IMR-90 (cell line): ENCODE results near the gene SYP. TPM values are rescaled to one million over a fixed set of nuclear protein-coding genes. Genes with fewer than 3 reads are reported as not detected.
A peak's percentile ranks its signal among the peaks of the same experiment; 100 is the strongest.

Experiments
- ATAC-seq: fragments of 200-7000 bp; cut with Tn5 transposase; 2 replicates; pipeline ENCODE4 v1.9.1; 2020; ENCODE audit warnings: low read depth, mild to moderate bottlenecking, moderate library complexity
- BruUV-seq: library from RNA; stranded (reverse); fragments of 400-500 nt; replicated peaks from 2 replicates; lab custom pipeline; 2021; lab: Mats Ljungman, UMichigan
- CTCF ChIA-PET: fragments of 300-600 bp; formaldehyde crosslinking; extraction: SDS; loops from one replicate; lab custom pipeline; 2021; ENCODE audit warnings: antibody characterized with exemption; lab: Yijun Ruan, JAX
- POLR2A ChIA-PET: fragments of 300-600 bp; sonication (Branson Sonifier 250); formaldehyde crosslinking; loops from one replicate; lab custom pipeline; 2022; ENCODE audit warnings: antibody characterized with exemption; ENCODE audit not compliant: unreplicated experiment; lab: Charles Lee
- DNase-seq: peaks from one replicate; pipeline ENCODE4 v3.0.0; 2013
- H2AFZ ChIP-seq: replicated peaks from 2 replicates; pipeline ENCODE3; 2013; ENCODE audit warnings: low read length, mild to moderate bottlenecking; ENCODE audit not compliant: poor library complexity
- H2AK5ac ChIP-seq: 2 replicates; pipeline ENCODE4 v1.6.1; 2013; ENCODE audit warnings: low read depth, low read length, inconsistent platforms
- H2AK9ac ChIP-seq: replicated peaks from 2 replicates; pipeline ENCODE3; 2013; ENCODE audit warnings: mild to moderate bottlenecking, low read depth, low read length, moderate library complexity; ENCODE audit not compliant: poor library complexity
- H2BK120ac ChIP-seq: 2 replicates; pipeline ENCODE4 v1.6.1; 2013; ENCODE audit warnings: low read depth, low read length, inconsistent platforms
- H2BK15ac ChIP-seq: 3 replicates; pipeline ENCODE4 v1.6.1; 2013; ENCODE audit warnings: low read depth, low read length, inconsistent platforms
- H2BK20ac ChIP-seq: 2 replicates; pipeline ENCODE4 v1.6.1; 2013; ENCODE audit warnings: low read depth, mild to moderate bottlenecking, inconsistent platforms, low read length, moderate library complexity
- H2BK5ac ChIP-seq: 2 replicates; pipeline ENCODE4 v1.6.1; 2013; ENCODE audit warnings: mild to moderate bottlenecking, low read depth, low read length, inconsistent platforms; ENCODE audit not compliant: poor library complexity, severe bottlenecking
- H3K14ac ChIP-seq: replicated peaks from 2 replicates; pipeline ENCODE4 v1.6.1; 2013; ENCODE audit warnings: low read depth, low read length, inconsistent platforms
- H3K18ac ChIP-seq: 2 replicates; pipeline ENCODE4 v1.6.1; 2013; ENCODE audit warnings: low read depth, low read length, control low read depth
- H3K23ac ChIP-seq: 2 replicates; pipeline ENCODE4 v1.6.1; 2013; ENCODE audit warnings: low read depth, low read length, inconsistent platforms
- H3K27ac ChIP-seq: 2 replicates; pipeline ENCODE4 v1.5.1; 2013; ENCODE audit warnings: mild to moderate bottlenecking, control low read depth, low read length; ENCODE audit not compliant: insufficient read depth
- H3K27me3 ChIP-seq: 2 replicates; pipeline ENCODE4 v1.6.1; 2013; ENCODE audit warnings: low read length; ENCODE audit not compliant: control insufficient read depth, insufficient read depth
- H3K36me3 ChIP-seq: 2 replicates; pipeline ENCODE4 v1.6.1; 2013; ENCODE audit warnings: low read length, mixed read lengths; ENCODE audit not compliant: control insufficient read depth, insufficient read depth
- H3K4ac ChIP-seq: 2 replicates; pipeline ENCODE4 v1.6.1; 2013; ENCODE audit warnings: low read depth, low read length, inconsistent platforms
- H3K4me1 ChIP-seq: 2 replicates; pipeline ENCODE4 v1.6.1; 2013; ENCODE audit warnings: low read length, mixed read lengths; ENCODE audit not compliant: control insufficient read depth, insufficient read depth
- H3K4me2 ChIP-seq: 2 replicates; pipeline ENCODE4 v1.6.1; 2013; ENCODE audit warnings: low read depth, mild to moderate bottlenecking, control low read depth, low read length, moderate library complexity
- H3K4me3 ChIP-seq: 2 replicates; pipeline ENCODE4 v1.5.1; 2013; ENCODE audit warnings: low read depth, mild to moderate bottlenecking, control low read depth, low read length, moderate library complexity; ENCODE audit not compliant: insufficient read depth
- H3K56ac ChIP-seq: 2 replicates; pipeline ENCODE4 v1.6.1; 2013; ENCODE audit warnings: low read length, inconsistent platforms; ENCODE audit not compliant: insufficient read depth; ENCODE audit errors: extremely low read depth
- H3K79me1 ChIP-seq, 2 experiments: 2 replicates each; pipeline ENCODE4 v1.6.1; 2013; ENCODE audit warnings: low read length in 2 of 2, inconsistent platforms in 1 of 2, low read depth in 1 of 2
- H3K9ac ChIP-seq: 2 replicates; pipeline ENCODE4 v1.6.1; 2013; ENCODE audit warnings: low read depth, low read length, control low read depth
- H3K9me1 ChIP-seq: 2 replicates; pipeline ENCODE4 v1.6.1; 2013; ENCODE audit warnings: low read length, inconsistent platforms; ENCODE audit not compliant: insufficient read depth
- H3K9me3 ChIP-seq: 2 replicates; pipeline ENCODE4 v1.6.1; 2013; ENCODE audit warnings: low read length; ENCODE audit not compliant: control insufficient read depth, insufficient read depth
- H4K20me1 ChIP-seq: 2 replicates; pipeline ENCODE4 v1.6.1; 2013; ENCODE audit warnings: low read length, inconsistent platforms; ENCODE audit not compliant: insufficient read depth
- H4K5ac ChIP-seq: 2 replicates; pipeline ENCODE4 v1.6.1; 2013; ENCODE audit warnings: mild to moderate bottlenecking, low read depth, low read length, control low read depth
- H4K8ac ChIP-seq, 2 experiments: 2 replicates each; pipeline ENCODE4 v1.6.1; 2013; ENCODE audit warnings: low read depth in 2 of 2, low read length in 2 of 2, control low read depth in 1 of 2, inconsistent platforms in 1 of 2
- H4K91ac ChIP-seq: 2 replicates; pipeline ENCODE4 v1.6.1; 2013; ENCODE audit warnings: low read depth, low read length, inconsistent platforms; ENCODE audit not compliant: insufficient read depth
- BHLHE40 ChIP-seq: fragments of 150-350 bp; IDR thresholded peaks from 2 replicates; pipeline ENCODE4 v1.6.1; 2016; ENCODE audit warnings: mild to moderate bottlenecking, low read depth, low read length
- CEBPB ChIP-seq: IDR thresholded peaks from 2 replicates; pipeline ENCODE4 v1.6.1; 2012; ENCODE audit warnings: low read depth, low read length, improper control_type of control experiment
- CHD1 ChIP-seq: IDR thresholded peaks from 2 replicates; pipeline ENCODE4 v1.6.1; 2012; ENCODE audit warnings: low read depth, low read length, improper control_type of control experiment
- ELK1 ChIP-seq: fragments of 150-350 bp; IDR thresholded peaks from 2 replicates; pipeline ENCODE4 v1.6.1; 2016; ENCODE audit warnings: low read depth, mild to moderate bottlenecking, low read length, moderate library complexity, borderline replicate concordance
- FOS ChIP-seq: fragments of 150-350 bp; IDR thresholded peaks from 2 replicates; pipeline ENCODE4 v1.6.1; 2016; ENCODE audit warnings: low read depth, low read length
- MAZ ChIP-seq: IDR thresholded peaks from 2 replicates; pipeline ENCODE4 v1.6.1; 2012; ENCODE audit warnings: low read depth, mild to moderate bottlenecking, low read length, improper control_type of control experiment, moderate library complexity, borderline replicate concordance
- MXI1 ChIP-seq: IDR thresholded peaks from 2 replicates; pipeline ENCODE4 v1.6.1; 2012; ENCODE audit warnings: low read depth, mild to moderate bottlenecking, low read length, moderate library complexity, borderline replicate concordance
- RAD21 ChIP-seq: IDR thresholded peaks from 2 replicates; pipeline ENCODE4 v1.6.1; 2012; ENCODE audit warnings: low read length, improper control_type of control experiment
- RCOR1 ChIP-seq: IDR thresholded peaks from 2 replicates; pipeline ENCODE4 v1.6.1; 2012; ENCODE audit warnings: mild to moderate bottlenecking, low read length, improper control_type of control experiment; ENCODE audit not compliant: insufficient replicate concordance
- RFX5 ChIP-seq: IDR thresholded peaks from 2 replicates; pipeline ENCODE4 v1.8.0; 2012; ENCODE audit warnings: low read depth, mild to moderate bottlenecking, low read length, moderate library complexity
- SMC3 ChIP-seq: fragments of 150-350 bp; IDR thresholded peaks from 2 replicates; pipeline ENCODE4 v1.6.1; 2016; ENCODE audit warnings: low read depth, mild to moderate bottlenecking, antibody characterized with exemption, low read length, moderate library complexity
- WGBS, 2 experiments: methylation state at CpG; one replicate each; pipeline versions ENCODE4 v1.1.5 to v1.1.7; 2013; ENCODE audit warnings: missing lambda C conversion rate in 2 of 2; ENCODE audit not compliant: insufficient read length in 1 of 2; ENCODE audit errors: extremely low coverage in 2 of 2; 5-methylcytosine and 5-hydroxymethylcytosine counted together
- dilution Hi-C: fragments of 300-500 bp; cut with HindIII; formaldehyde crosslinking; loops from one replicate; pipeline ENCODE4 v1.14.3; 2018; ENCODE audit warnings: low sequenced_read_pairs; ENCODE audit not compliant: unreplicated experiment
- in situ Hi-C: fragments of 300-500 bp; cut with MboI; formaldehyde crosslinking; loops from 3 replicates; pipeline ENCODE4 v1.14.3; 2019; ENCODE audit warnings: low sequenced_read_pairs, inconsistent platforms, mixed read lengths
- intact Hi-C: fragments of 100-400 bp; cut with micrococcal nuclease; formaldehyde crosslinking; loops from 2 replicates; pipeline ENCODE4 v1.10.0; 2022
- polyA plus RNA-seq, 3 experiments: library from polyadenylated mRNA; depleted of rRNA; stranded (reverse); fragments of >200 nt; gene quantifications; 2 replicates each; pipeline ENCODE4 v1.2.3, GENCODE V29; 2012; ENCODE audit warnings: low replicate concordance in 1 of 3
- total RNA-seq: library from RNA; depleted of rRNA; stranded (reverse); fragments of >200 nt; gene quantifications from 2 replicates; pipeline ENCODE4 v1.2.3, GENCODE V29; 2012
- TF ChIP-seq, protein P1 (sequence below): conservative IDR thresholded peaks from 2 replicates; pipeline ENCODE4 v1.5.1; 2012; ENCODE audit warnings: mild to moderate bottlenecking, low read depth, low read length, improper control_type of control experiment

The SYP gene
- total and polyA plus RNA-seq, 2 of the 4 experiments (the other 2 are of a cell fraction): under 0.01 to 0.05 TPM

DNA sequence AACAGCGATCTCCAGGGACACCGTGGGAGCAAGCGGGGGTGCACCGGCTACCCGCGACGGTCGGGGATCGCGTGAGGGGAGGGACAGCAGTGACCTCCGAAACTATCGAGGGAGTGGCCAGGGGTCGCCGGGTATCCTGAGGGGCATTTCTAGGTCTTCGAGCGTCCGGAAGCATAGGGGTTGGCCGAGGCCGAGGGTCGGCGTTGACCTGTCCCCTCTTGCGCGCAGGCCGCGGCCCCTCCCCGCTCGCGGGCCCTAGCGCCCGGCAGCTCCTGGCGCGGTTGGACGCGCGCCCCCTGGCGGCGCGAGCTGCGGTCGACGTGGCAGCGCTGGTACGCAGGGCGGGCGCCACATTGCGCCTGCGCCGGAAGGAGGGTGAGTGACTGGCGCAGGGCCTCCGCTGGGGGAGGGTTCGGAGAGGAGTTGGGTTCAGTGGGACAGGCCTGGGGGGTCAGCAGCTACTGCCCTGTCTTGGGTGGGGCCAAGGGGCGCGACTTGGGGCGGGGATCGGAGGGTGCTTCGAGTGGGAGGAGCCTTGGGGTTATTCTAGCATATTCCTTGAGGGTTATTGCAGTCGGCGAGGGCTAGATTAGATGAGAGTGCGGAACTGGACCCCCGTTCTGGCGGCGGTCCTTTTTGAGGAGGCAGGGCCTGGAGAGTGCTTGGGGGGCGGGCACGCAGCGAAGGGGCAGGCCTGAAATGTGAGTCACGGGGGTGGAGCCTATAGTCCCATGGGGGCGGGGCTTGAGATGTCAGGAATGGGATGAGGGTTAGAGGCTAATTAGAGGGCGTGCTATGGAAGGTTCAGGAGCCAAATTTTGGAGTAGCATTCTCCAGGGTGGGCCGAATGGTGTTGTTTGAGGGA is 36.2 kb downstream of the SYP start:
- dilution Hi-C loops: no loop called here
- DNase-seq (peak; percentile 73), ATAC-seq (peak; percentile 80)
- Histone ChIP-seq H2BK15ac (peak overlapping the region; percentile 14; the same call in 1 of the 3 replicates), H3K23ac (no peak overlapping the region), H3K9me3 (no peaks in the 10 kb centered on the region), H3K9ac (peak overlapping the region; percentile 75), H2AK9ac (peak overlapping the region; percentile 94), H3K4me1 (peaks cover 9% of the 10 kb centered on the region), H4K91ac (peak overlapping the region; percentile 86), H3K4ac (peak overlapping the region; percentile 80), H3K4me2 (peak overlapping the region; percentile 84), H2BK120ac (peak overlapping the region; percentile 54), H3K36me3 (no peaks in the 10 kb centered on the region), H3K27me3 (no peaks in the 10 kb centered on the region; the same call in 1 of the 2 replicates), H3K4me3 (peak overlapping the region; percentile 46), H4K20me1 (no peaks in the 10 kb centered on the region), H2AFZ (peak overlapping the region; percentile 91), H3K14ac (peak overlapping the region; percentile 79; the same call in 1 of the 2 replicates), H3K79me1 (no peaks in the 10 kb centered on the region), H4K8ac (peak overlapping the region; percentile 95 to 97), H2BK5ac (peak overlapping the region; percentile 94), H3K27ac (peak overlapping the region; percentile 93), H3K9me1 (no peaks in the 10 kb centered on the region), H3K18ac (peak overlapping the region; percentile 77), H4K5ac (peak overlapping the region; percentile 95), H3K56ac (peak overlapping the region; percentile 28; the same call in 1 of the 2 replicates), H2AK5ac (peak overlapping the region; percentile 28), H2BK20ac (0 out of 2 replicates have a peak overlapping the region, but pooled peaks have one; percentile 9)
- intact Hi-C loops: loop anchor here (1.0 to 10.0 kb wide), 2 partner anchors 89 to 120 kb away; partner anchors contain the start of genes PRAF2, TFE3 and WDR45
- BruUV-seq: no TSS peak
- ChIA-PET POLR2A (interaction anchor here (0.6 kb wide), 1 partner anchor 26 kb away, joined by 5 read pairs; no protein-coding TSS in a partner anchor), CTCF (no interaction called here)
- in situ Hi-C loops: no loop called here
- WGBS, 2 experiments: 36% methylated on average over 46 of the region's 69 CpGs; no CpG with 5 or more reads in 1 of the 2 experiments
- TF ChIP-seq FOS (no peak), SMC3 (peak; percentile 48), CHD1 (no peak), RFX5 (no peak), BHLHE40 (no peak), CEBPB (no peak), RAD21 (peak; percentile 45), RCOR1 (no peak), MAZ (peak; percentile 48; the same call in 1 of the 2 replicates), MXI1 (no peak), ELK1 (no peak)
- TF ChIP-seq, protein P1, sequence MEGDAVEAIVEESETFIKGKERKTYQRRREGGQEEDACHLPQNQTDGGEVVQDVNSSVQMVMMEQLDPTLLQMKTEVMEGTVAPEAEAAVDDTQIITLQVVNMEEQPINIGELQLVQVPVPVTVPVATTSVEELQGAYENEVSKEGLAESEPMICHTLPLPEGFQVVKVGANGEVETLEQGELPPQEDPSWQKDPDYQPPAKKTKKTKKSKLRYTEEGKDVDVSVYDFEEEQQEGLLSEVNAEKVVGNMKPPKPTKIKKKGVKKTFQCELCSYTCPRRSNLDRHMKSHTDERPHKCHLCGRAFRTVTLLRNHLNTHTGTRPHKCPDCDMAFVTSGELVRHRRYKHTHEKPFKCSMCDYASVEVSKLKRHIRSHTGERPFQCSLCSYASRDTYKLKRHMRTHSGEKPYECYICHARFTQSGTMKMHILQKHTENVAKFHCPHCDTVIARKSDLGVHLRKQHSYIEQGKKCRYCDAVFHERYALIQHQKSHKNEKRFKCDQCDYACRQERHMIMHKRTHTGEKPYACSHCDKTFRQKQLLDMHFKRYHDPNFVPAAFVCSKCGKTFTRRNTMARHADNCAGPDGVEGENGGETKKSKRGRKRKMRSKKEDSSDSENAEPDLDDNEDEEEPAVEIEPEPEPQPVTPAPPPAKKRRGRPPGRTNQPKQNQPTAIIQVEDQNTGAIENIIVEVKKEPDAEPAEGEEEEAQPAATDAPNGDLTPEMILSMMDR: peak; percentile 75
